ENCODE data around the gene POU6F2. TPM values are rescaled to one million over a fixed set of nuclear protein-coding genes. Genes with fewer than 3 reads are reported as not detected.

Gene POU6F2
- total RNA-seq, 1 experiment from 2014 or later: not detected

GRCh38 chr7:39421661-39422060, 444.0 kb downstream of the POU6F2 start:
- POLR2A ChIA-PET (ENCODE audit: low non-redundant PET): no interaction called here
- Histone ChIP-seq H3K4me1 (ENCODE audit: insufficient read depth, low read length, poor library complexity, severe bottlenecking) (no peaks in the 10 kb centered on the region), H3K9me3 (ENCODE audit: low read depth, low read length, poor library complexity, severe bottlenecking) (no peaks in the 10 kb centered on the region), H3K27ac (ENCODE audit: low read depth, low read length, poor library complexity, severe bottlenecking) (no peak overlapping the region), H3K36me3 (ENCODE audit: insufficient read depth, low read length, poor library complexity, severe bottlenecking) (no peaks in the 10 kb centered on the region), H3K4me3 (ENCODE audit: low read depth, low read length, poor library complexity, severe bottlenecking) (no peak overlapping the region), H3K27me3 (replicated peaks; ENCODE audit: insufficient read depth, low read depth, low read length, poor library complexity) (peaks cover 56% of the 10 kb centered on the region)
- CTCF ChIA-PET: no interaction called here
- no peak for DNase-seq (ENCODE audit: low spot score)
- BruUV-seq (replicated peaks): no TSS peak
- intact Hi-C loops (cut with micrococcal nuclease; ENCODE audit: unreplicated experiment): no loop called here
- TF ChIP-seq EZH2 (IDR thresholded peaks at IDR 0.05; ENCODE audit: borderline replicate concordance, low read depth, low read length, poor library complexity, severe bottlenecking): no peak
- TF ChIP-seq, protein P1, sequence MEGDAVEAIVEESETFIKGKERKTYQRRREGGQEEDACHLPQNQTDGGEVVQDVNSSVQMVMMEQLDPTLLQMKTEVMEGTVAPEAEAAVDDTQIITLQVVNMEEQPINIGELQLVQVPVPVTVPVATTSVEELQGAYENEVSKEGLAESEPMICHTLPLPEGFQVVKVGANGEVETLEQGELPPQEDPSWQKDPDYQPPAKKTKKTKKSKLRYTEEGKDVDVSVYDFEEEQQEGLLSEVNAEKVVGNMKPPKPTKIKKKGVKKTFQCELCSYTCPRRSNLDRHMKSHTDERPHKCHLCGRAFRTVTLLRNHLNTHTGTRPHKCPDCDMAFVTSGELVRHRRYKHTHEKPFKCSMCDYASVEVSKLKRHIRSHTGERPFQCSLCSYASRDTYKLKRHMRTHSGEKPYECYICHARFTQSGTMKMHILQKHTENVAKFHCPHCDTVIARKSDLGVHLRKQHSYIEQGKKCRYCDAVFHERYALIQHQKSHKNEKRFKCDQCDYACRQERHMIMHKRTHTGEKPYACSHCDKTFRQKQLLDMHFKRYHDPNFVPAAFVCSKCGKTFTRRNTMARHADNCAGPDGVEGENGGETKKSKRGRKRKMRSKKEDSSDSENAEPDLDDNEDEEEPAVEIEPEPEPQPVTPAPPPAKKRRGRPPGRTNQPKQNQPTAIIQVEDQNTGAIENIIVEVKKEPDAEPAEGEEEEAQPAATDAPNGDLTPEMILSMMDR (conservative IDR thresholded peaks at IDR 0.05; ENCODE audit: low read depth, low read length): no peak

DNA sequence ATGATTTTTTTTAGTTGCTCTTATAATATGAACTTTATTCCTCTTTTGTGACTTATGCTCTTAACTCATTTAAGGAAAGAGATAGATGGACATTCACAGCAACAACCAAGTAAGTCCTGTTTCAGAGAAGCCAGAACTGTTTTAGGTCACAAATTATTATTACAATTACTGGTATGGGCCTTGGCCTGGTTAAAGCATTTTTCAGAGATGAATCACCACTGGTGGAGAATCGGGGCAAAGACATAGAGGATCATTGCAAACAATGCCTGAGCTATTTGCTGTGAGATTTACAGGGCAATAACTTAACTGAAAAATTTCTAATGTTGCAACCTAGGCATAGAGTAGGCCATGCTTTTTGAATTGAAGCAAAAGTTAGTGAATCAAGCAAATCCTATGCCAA, 450.5 kb downstream of the POU6F2 start:
- ChIA-PET POLR2A (ENCODE audit: low non-redundant PET) (no interaction called here), CTCF (no interaction called here)
- Histone ChIP-seq H3K9me3 (ENCODE audit: low read depth, low read length, poor library complexity, severe bottlenecking) (no peaks in the 10 kb centered on the region), H3K4me3 (ENCODE audit: low read depth, low read length, poor library complexity, severe bottlenecking) (no peak overlapping the region), H3K4me1 (ENCODE audit: insufficient read depth, low read length, poor library complexity, severe bottlenecking) (no peaks in the 10 kb centered on the region), H3K27me3 (replicated peaks; ENCODE audit: insufficient read depth, low read depth, low read length, poor library complexity) (peaks cover 19% of the 10 kb centered on the region), H3K36me3 (ENCODE audit: insufficient read depth, low read length, poor library complexity, severe bottlenecking) (no peaks in the 10 kb centered on the region), H3K27ac (ENCODE audit: low read depth, low read length, poor library complexity, severe bottlenecking) (no peak overlapping the region)
- no peak for DNase-seq (ENCODE audit: low spot score)
- TF ChIP-seq EZH2 (IDR thresholded peaks at IDR 0.05; ENCODE audit: borderline replicate concordance, low read depth, low read length, poor library complexity, severe bottlenecking): no peak
- TF ChIP-seq, protein P1 (conservative IDR thresholded peaks at IDR 0.05; ENCODE audit: low read depth, low read length): no peak
- no TSS peak for BruUV-seq (replicated peaks)
- intact Hi-C loops (cut with micrococcal nuclease; ENCODE audit: unreplicated experiment): no loop called here

DNA sequence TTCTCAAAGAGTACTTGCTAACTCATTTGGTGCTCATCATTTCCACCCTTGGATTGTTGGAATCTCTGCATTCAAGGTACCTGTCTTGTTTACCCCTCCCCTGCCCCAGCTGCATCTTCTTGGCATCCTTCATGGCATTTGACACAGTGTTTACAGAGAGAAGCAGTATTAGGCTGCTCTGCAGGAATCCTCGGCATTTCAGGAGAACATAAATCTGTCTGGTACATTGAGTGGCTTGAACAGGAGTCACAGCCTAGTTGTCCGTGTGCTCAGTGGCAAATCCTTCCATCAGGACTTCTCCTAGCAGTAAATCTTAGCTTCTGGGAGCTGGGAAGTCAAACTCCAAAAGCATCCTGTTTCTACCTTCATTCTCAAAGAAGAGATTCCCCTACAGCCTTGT, 451.7 kb downstream of the POU6F2 start:
- TF ChIP-seq, protein P1 (conservative IDR thresholded peaks at IDR 0.05; ENCODE audit: low read depth, low read length): no peak
- TF ChIP-seq EZH2 (IDR thresholded peaks at IDR 0.05; ENCODE audit: borderline replicate concordance, low read depth, low read length, poor library complexity, severe bottlenecking): no peak
- H3K36me3 ChIP-seq (ENCODE audit: insufficient read depth, low read length, poor library complexity, severe bottlenecking): no peaks in the 10 kb centered on the region
- BruUV-seq (replicated peaks): no TSS peak
- peaks cover 9% of the 10 kb centered on the region for H3K27me3 ChIP-seq (replicated peaks; ENCODE audit: insufficient read depth, low read depth, low read length, poor library complexity)
- DNase-seq (ENCODE audit: low spot score): no peak
- no peaks in the 10 kb centered on the region for H3K9me3 ChIP-seq (ENCODE audit: low read depth, low read length, poor library complexity, severe bottlenecking)
- H3K27ac ChIP-seq (ENCODE audit: low read depth, low read length, poor library complexity, severe bottlenecking): no peak overlapping the region
- no peak overlapping the region for H3K4me3 ChIP-seq (ENCODE audit: low read depth, low read length, poor library complexity, severe bottlenecking)
- no peaks in the 10 kb centered on the region for H3K4me1 ChIP-seq (ENCODE audit: insufficient read depth, low read length, poor library complexity, severe bottlenecking)
- CTCF ChIA-PET: no interaction called here
- POLR2A ChIA-PET (ENCODE audit: low non-redundant PET): no interaction called here
- intact Hi-C loops (cut with micrococcal nuclease; ENCODE audit: unreplicated experiment): no loop called here

All from A673 (cell line).